Measurements from ENCODE around the gene OSBPL10. TPM values are rescaled to one million over a fixed set of nuclear protein-coding genes. Genes with fewer than 3 reads are reported as not detected.

OSBPL10 gene
- total RNA-seq, 2 donors from 2014 or later = 2.2 to 5.1 TPM

GRCh38 chr3:31659246-31659645 is 321.8 kb downstream of the OSBPL10 start:
- no peaks in the 10 kb centered on the region for H3K27me3 Mint-ChIP-seq (ENCODE audit: low read depth)
- peaks cover 22 to 26% of the 10 kb centered on the region in 2 donors for H3K36me3 Mint-ChIP-seq (ENCODE audit: insufficient read depth in 2 of 2)
- no peak for ATAC-seq (replicated peaks in 1 of 2)

GRCh38 chr3:31654998-31655397 is 326.1 kb downstream of the OSBPL10 start:
- H3K9me3 Mint-ChIP-seq = peaks cover 43 to 48% of the 10 kb centered on the region in 2 donors
- H3K27ac Mint-ChIP-seq = no peak overlapping the region

More at GRCh38 chr3:31659246-31659645, 321.8 kb downstream of the OSBPL10 start:
- Mint-ChIP-seq H3K27ac (no peak overlapping the region), H3K9me3 (peaks cover 17 to 24% of the 10 kb centered on the region in 2 donors), H3K4me1 (ENCODE audit: low read depth) (no peaks in the 10 kb centered on the region), H3K4me3 (no peak overlapping the region)
- no peak for DNase-seq

GRCh38 chr3:31653464-31653863 is 327.6 kb downstream of the OSBPL10 start:
- H3K36me3 Mint-ChIP-seq (ENCODE audit: insufficient read depth in 2 of 2) = peaks cover 49 to 65% of the 10 kb centered on the region in 2 donors
- H3K4me3 Mint-ChIP-seq = no peak overlapping the region
- H3K27ac Mint-ChIP-seq = peak overlapping the region; percentile 51
- peaks cover 52 to 54% of the 10 kb centered on the region in 2 donors for H3K9me3 Mint-ChIP-seq
- no peaks in the 10 kb centered on the region for H3K4me1 Mint-ChIP-seq (ENCODE audit: low read depth)
- peak in 1 of 2 donors; percentile 9 for ATAC-seq (replicated peaks in 1 of 2)
- DNase-seq = no peak
- H3K27me3 Mint-ChIP-seq (ENCODE audit: low read depth) = no peaks in the 10 kb centered on the region

More at GRCh38 chr3:31654998-31655397, 326.1 kb downstream of the OSBPL10 start:
- Mint-ChIP-seq H3K4me3 (no peak overlapping the region), H3K4me1 (ENCODE audit: low read depth) (no peaks in the 10 kb centered on the region), H3K36me3 (ENCODE audit: insufficient read depth in 2 of 2) (peaks cover 42 to 51% of the 10 kb centered on the region in 2 donors), H3K27me3 (ENCODE audit: low read depth) (no peaks in the 10 kb centered on the region)
- DNase-seq (no peak), ATAC-seq (replicated peaks in 1 of 2) (no peak)

GRCh38 chr3:31652296-31652695 is 328.8 kb downstream of the OSBPL10 start:
- H3K27me3 Mint-ChIP-seq (ENCODE audit: low read depth) = no peaks in the 10 kb centered on the region
- no peak overlapping the region for H3K27ac Mint-ChIP-seq
- H3K9me3 Mint-ChIP-seq = peaks cover 52 to 53% of the 10 kb centered on the region in 2 donors
- no peak overlapping the region for H3K4me3 Mint-ChIP-seq
- H3K36me3 Mint-ChIP-seq (ENCODE audit: insufficient read depth in 2 of 2) = peaks cover 46 to 69% of the 10 kb centered on the region in 2 donors
- H3K4me1 Mint-ChIP-seq (ENCODE audit: low read depth) = no peaks in the 10 kb centered on the region
- DNase-seq (no peak), ATAC-seq (replicated peaks in 1 of 2) (no peak)

- Mint-ChIP-seq H3K4me3 (no peak overlapping the region), H3K4me1 (ENCODE audit: low read depth) (no peaks in the 10 kb centered on the region), H3K9me3 (peaks cover 36 to 37% of the 10 kb centered on the region in 2 donors), H3K27me3 (ENCODE audit: low read depth) (no peaks in the 10 kb centered on the region), H3K36me3 (ENCODE audit: insufficient read depth in 2 of 2) (peaks cover 38 to 60% of the 10 kb centered on the region in 2 donors), H3K27ac (no peak overlapping the region)
- DNase-seq (no peak), ATAC-seq (replicated peaks in 1 of 2) (no peak)
Measured at GRCh38 chr3:31648286-31648968, 332.6 kb downstream of the OSBPL10 start.

GRCh38 chr3:31645256-31645655 is 335.8 kb downstream of the OSBPL10 start:
- Mint-ChIP-seq H3K27me3 (ENCODE audit: low read depth) (no peaks in the 10 kb centered on the region), H3K27ac (no peak overlapping the region), H3K4me1 (ENCODE audit: low read depth) (peaks cover 4% of the 10 kb centered on the region), H3K9me3 (peaks cover 19% of the 10 kb centered on the region in 2 donors), H3K36me3 (ENCODE audit: insufficient read depth in 2 of 2) (peaks cover 23 to 41% of the 10 kb centered on the region in 2 donors), H3K4me3 (no peak overlapping the region)
- ATAC-seq (replicated peaks in 1 of 2) (no peak), DNase-seq (no peak)

- ATAC-seq (replicated peaks in 1 of 2) (no peak), DNase-seq (no peak)
- Mint-ChIP-seq H3K27ac (no peak overlapping the region), H3K9me3 (no peaks in the 10 kb centered on the region), H3K4me1 (ENCODE audit: low read depth) (peaks cover 33% of the 10 kb centered on the region), H3K4me3 (no peak overlapping the region), H3K36me3 (ENCODE audit: insufficient read depth in 2 of 2) (peaks cover 5 to 7% of the 10 kb centered on the region in 2 donors), H3K27me3 (ENCODE audit: low read depth) (no peaks in the 10 kb centered on the region)
Measured at GRCh38 chr3:31639828-31640227, 341.2 kb downstream of the OSBPL10 start.

- Mint-ChIP-seq H3K27me3 (ENCODE audit: low read depth) (no peaks in the 10 kb centered on the region), H3K36me3 (ENCODE audit: insufficient read depth in 2 of 2) (peaks cover 1 to 7% of the 10 kb centered on the region in 2 donors), H3K27ac (peak overlapping the region; percentile 92), H3K9me3 (no peaks in the 10 kb centered on the region), H3K4me3 (peak overlapping the region; percentile 12 to 58), H3K4me1 (ENCODE audit: low read depth) (peaks cover 39% of the 10 kb centered on the region)
- ATAC-seq (replicated peaks in 1 of 2) (no peak), DNase-seq (no peak)
Measured at GRCh38 chr3:31636694-31637442, 344.2 kb downstream of the OSBPL10 start.

- H3K36me3 Mint-ChIP-seq (ENCODE audit: insufficient read depth in 2 of 2) = peaks cover 1 to 7% of the 10 kb centered on the region in 2 donors
- peak overlapping the region in 1 of 2 donors; percentile 65 for H3K4me3 Mint-ChIP-seq
- ATAC-seq (replicated peaks in 1 of 2) = peak in 1 of 2 donors; percentile 10
Measured at GRCh38 chr3:31636049-31636448, 345.0 kb downstream of the OSBPL10 start.

GRCh38 chr3:31635545-31635944 is 345.5 kb downstream of the OSBPL10 start:
- DNase-seq (no peak), ATAC-seq (replicated peaks in 1 of 2) (peak; percentile 80 to 89)
- Mint-ChIP-seq H3K36me3 (ENCODE audit: insufficient read depth in 2 of 2) (peaks cover 1 to 7% of the 10 kb centered on the region in 2 donors), H3K27ac (peak overlapping the region; percentile 91), H3K4me3 (peak overlapping the region; percentile 11 to 65), H3K27me3 (ENCODE audit: low read depth) (no peaks in the 10 kb centered on the region), H3K4me1 (ENCODE audit: low read depth) (peaks cover 39% of the 10 kb centered on the region), H3K9me3 (no peaks in the 10 kb centered on the region)

More at GRCh38 chr3:31636049-31636448, 345.0 kb downstream of the OSBPL10 start:
- Mint-ChIP-seq H3K27me3 (ENCODE audit: low read depth) (no peaks in the 10 kb centered on the region), H3K27ac (peak overlapping the region; percentile 91), H3K9me3 (no peaks in the 10 kb centered on the region), H3K4me1 (ENCODE audit: low read depth) (peaks cover 39% of the 10 kb centered on the region)
- no peak for DNase-seq

GRCh38 chr3:31634476-31634875 is 346.6 kb downstream of the OSBPL10 start:
- DNase-seq (no peak), ATAC-seq (replicated peaks in 1 of 2) (no peak)
- H3K4me3 Mint-ChIP-seq = no peak overlapping the region
- H3K27ac Mint-ChIP-seq = peak overlapping the region; percentile 19
- no peaks in the 10 kb centered on the region for H3K27me3 Mint-ChIP-seq (ENCODE audit: low read depth)
- H3K36me3 Mint-ChIP-seq (ENCODE audit: insufficient read depth in 2 of 2) = peaks cover 5 to 11% of the 10 kb centered on the region in 2 donors
- H3K9me3 Mint-ChIP-seq = no peaks in the 10 kb centered on the region
- peaks cover 39% of the 10 kb centered on the region for H3K4me1 Mint-ChIP-seq (ENCODE audit: low read depth)

- DNase-seq (no peak), ATAC-seq (replicated peaks in 1 of 2) (no peak)
- Mint-ChIP-seq H3K4me3 (no peak overlapping the region), H3K9me3 (no peaks in the 10 kb centered on the region), H3K27me3 (ENCODE audit: low read depth) (no peaks in the 10 kb centered on the region), H3K36me3 (ENCODE audit: insufficient read depth in 2 of 2) (peaks cover 14 to 28% of the 10 kb centered on the region in 2 donors), H3K27ac (peak overlapping the region; percentile 77), H3K4me1 (ENCODE audit: low read depth) (peaks cover 17% of the 10 kb centered on the region)
Measured at GRCh38 chr3:31629054-31629453, 352.0 kb downstream of the OSBPL10 start.

GRCh38 chr3:31625358-31625757 is 355.7 kb downstream of the OSBPL10 start:
- no peaks in the 10 kb centered on the region for H3K9me3 Mint-ChIP-seq
- no peaks in the 10 kb centered on the region for H3K27me3 Mint-ChIP-seq (ENCODE audit: low read depth)
- DNase-seq (no peak), ATAC-seq (replicated peaks in 1 of 2) (no peak)
- H3K4me3 Mint-ChIP-seq = no peak overlapping the region
- H3K36me3 Mint-ChIP-seq (ENCODE audit: insufficient read depth in 2 of 2) = peaks cover 14 to 40% of the 10 kb centered on the region in 2 donors
- peaks cover 29% of the 10 kb centered on the region for H3K4me1 Mint-ChIP-seq (ENCODE audit: low read depth)
- H3K27ac Mint-ChIP-seq = no peak overlapping the region

All from activated T-cell treated with anti-CD3 and anti-CD28 coated beads, Interleukin-2, amount 50 U/mL, for 72 hours (primary cell).